ENCODE measurements around the gene C4orf50. TPM values are rescaled to one million over a fixed set of nuclear protein-coding genes. Genes with fewer than 3 reads are reported as not detected.

Gene C4orf50
- total RNA-seq, 4 donors from 2014 or later, result 0.21 to 0.30 TPM; not detected in 2

DNA sequence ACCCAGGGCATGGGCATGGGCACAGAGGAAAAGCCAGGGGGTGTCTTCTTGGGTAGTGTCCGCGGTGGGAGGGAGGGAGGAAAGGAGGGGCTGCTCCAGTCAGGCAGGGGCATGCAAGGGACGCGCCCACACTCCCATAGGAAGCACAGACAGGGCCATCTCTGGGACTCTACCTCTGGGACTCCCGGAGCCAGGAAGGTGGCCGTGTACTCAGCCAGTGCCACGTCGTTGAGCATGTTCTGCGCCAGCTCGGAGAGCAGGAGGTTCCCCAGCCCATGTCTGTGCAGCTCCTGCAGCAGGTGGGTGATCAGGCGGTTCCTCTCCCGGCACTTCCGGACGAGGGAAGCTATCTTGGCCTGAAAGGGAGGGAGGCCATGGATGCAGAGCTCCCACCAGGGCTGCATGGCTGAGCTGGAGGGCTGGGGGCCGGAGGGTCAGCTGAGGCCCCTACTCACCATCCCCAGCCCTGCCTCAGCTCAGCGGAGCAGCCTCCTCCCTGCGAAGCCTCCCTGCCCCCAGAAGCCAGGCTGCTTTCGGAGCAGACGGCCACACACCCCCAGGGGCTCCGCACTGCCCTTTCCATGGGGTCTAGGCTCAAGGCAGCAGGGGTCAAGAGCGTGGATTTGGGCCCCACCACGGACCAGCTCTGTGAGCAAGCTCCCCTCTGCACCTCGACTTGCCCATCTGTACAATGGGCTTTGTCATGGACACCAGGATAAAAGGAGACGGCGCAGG is 44.6 kb downstream of the C4orf50 start:
- TF ChIP-seq, protein P1, sequence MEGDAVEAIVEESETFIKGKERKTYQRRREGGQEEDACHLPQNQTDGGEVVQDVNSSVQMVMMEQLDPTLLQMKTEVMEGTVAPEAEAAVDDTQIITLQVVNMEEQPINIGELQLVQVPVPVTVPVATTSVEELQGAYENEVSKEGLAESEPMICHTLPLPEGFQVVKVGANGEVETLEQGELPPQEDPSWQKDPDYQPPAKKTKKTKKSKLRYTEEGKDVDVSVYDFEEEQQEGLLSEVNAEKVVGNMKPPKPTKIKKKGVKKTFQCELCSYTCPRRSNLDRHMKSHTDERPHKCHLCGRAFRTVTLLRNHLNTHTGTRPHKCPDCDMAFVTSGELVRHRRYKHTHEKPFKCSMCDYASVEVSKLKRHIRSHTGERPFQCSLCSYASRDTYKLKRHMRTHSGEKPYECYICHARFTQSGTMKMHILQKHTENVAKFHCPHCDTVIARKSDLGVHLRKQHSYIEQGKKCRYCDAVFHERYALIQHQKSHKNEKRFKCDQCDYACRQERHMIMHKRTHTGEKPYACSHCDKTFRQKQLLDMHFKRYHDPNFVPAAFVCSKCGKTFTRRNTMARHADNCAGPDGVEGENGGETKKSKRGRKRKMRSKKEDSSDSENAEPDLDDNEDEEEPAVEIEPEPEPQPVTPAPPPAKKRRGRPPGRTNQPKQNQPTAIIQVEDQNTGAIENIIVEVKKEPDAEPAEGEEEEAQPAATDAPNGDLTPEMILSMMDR (IDR thresholded peaks at IDR 0.05), result no peak
- TF ChIP-seq EP300 (IDR thresholded peaks at IDR 0.05), result no peak
- TF ChIP-seq POLR2A (IDR thresholded peaks at IDR 0.05), result no peak
- DNase-seq (ENCODE audit: low spot score in 2 of 2), result no peak
- Histone ChIP-seq H3K27me3 (peaks cover 0 to 4% of the 10 kb centered on the region in 2 donors), H3K9me3 (no peaks in the 10 kb centered on the region), H3K36me3 (no peaks in the 10 kb centered on the region), H3K4me1 (no peaks in the 10 kb centered on the region), H3K4me3 (no peak overlapping the region), H3K27ac (no peak overlapping the region)
- WGBS, 2 donors, result 76 to 88% methylated on average over 19 to 25 of the region's 25 CpGs

DNA sequence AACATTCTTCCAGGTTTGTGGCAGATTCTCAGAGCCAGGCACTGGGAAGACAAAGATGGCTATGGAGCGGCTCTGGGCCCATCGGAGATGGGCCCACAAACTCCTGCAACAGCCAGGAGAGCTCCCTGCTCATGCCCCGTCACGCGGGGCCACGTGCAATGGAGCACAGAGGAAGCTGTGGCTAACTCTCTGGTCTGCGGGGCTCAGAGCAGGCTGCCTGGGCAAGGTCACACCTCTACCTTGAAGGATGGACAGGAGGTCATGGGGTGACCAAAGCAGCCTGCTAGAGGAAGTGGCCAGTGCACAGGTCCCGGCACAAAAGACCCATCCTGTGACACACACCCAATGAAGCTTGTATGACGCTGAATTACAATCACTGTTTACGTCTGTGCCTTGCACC is 45.2 kb downstream of the C4orf50 start:
- 73 to 75% methylated on average over 10 of the region's 10 CpGs for WGBS, 2 donors

DNA sequence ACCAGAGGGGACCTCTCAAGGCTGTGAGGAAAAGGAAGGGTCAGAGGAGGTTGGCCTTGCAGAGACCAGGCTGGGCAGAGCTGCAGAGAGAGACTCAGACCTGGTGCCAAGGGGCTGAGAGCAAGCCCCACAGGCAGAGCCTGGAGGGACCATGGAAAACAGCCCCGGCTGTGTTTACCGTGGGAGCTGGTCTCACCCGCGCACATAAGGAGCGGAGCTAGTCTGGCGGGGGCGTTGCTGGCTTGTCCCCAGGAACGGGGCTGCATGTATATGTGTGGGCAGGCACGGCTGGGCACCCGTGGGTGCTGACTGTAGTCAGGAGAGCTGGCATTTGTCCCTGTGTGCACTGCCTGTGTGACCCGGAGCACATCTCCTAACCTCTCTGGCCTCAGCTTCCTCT is 45.7 kb downstream of the C4orf50 start:
- WGBS, 2 donors, result 60 to 69% methylated on average over 2 to 11 of the region's 11 CpGs
- Histone ChIP-seq H3K27ac (no peak overlapping the region), H3K9me3 (no peaks in the 10 kb centered on the region), H3K4me1 (no peaks in the 10 kb centered on the region), H3K36me3 (no peaks in the 10 kb centered on the region), H3K27me3 (peaks cover 0 to 4% of the 10 kb centered on the region in 2 donors), H3K4me3 (no peak overlapping the region)
- TF ChIP-seq POLR2A (IDR thresholded peaks at IDR 0.05) (no peak), EP300 (IDR thresholded peaks at IDR 0.05) (no peak)
- TF ChIP-seq, protein P1 (IDR thresholded peaks at IDR 0.05), result no peak
- DNase-seq (ENCODE audit: low spot score in 2 of 2), result no peak

More for the DNA sequence above, 45.2 kb downstream of the C4orf50 start:
- peaks cover 0 to 4% of the 10 kb centered on the region in 2 donors for H3K27me3 ChIP-seq
- H3K36me3 ChIP-seq, result no peaks in the 10 kb centered on the region
- no peak for DNase-seq (ENCODE audit: low spot score in 2 of 2)
- no peak overlapping the region for H3K4me3 ChIP-seq
- no peak overlapping the region for H3K27ac ChIP-seq
- no peaks in the 10 kb centered on the region for H3K9me3 ChIP-seq
- no peak for TF ChIP-seq POLR2A (IDR thresholded peaks at IDR 0.05)
- no peak for TF ChIP-seq EP300 (IDR thresholded peaks at IDR 0.05)
- TF ChIP-seq, protein P1 (IDR thresholded peaks at IDR 0.05), result no peak
- H3K4me1 ChIP-seq, result no peaks in the 10 kb centered on the region

DNA sequence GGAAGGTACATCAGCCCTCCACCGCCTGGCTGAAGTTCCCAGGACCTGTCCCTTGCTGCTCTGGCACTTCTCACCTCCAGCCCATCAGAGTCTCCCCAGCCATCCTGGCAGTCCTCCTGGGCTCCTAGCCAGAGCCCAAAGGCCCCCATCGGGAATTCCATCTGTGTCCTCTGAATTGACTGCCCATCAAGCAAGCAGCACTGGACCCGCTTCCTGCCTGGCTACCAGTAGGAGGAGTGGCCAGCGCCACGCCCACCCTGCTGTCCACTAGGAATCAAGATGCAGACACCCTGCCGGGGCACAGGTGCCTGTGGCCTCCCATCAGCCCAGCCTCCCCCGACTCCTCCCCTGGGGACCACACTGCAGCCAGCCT is 47.2 kb downstream of the C4orf50 start:
- H3K27ac ChIP-seq, result no peak overlapping the region
- H3K36me3 ChIP-seq, result no peaks in the 10 kb centered on the region
- H3K9me3 ChIP-seq, result no peaks in the 10 kb centered on the region
- no peaks in the 10 kb centered on the region for H3K4me1 ChIP-seq
- no peak overlapping the region for H3K4me3 ChIP-seq
- peaks cover 0 to 4% of the 10 kb centered on the region in 2 donors for H3K27me3 ChIP-seq
- TF ChIP-seq, protein P1 (IDR thresholded peaks at IDR 0.05), result no peak
- TF ChIP-seq POLR2A (IDR thresholded peaks at IDR 0.05), result no peak
- no peak for TF ChIP-seq EP300 (IDR thresholded peaks at IDR 0.05)
- no peak for DNase-seq (ENCODE audit: low spot score in 2 of 2)
- 60 to 67% methylated on average over 6 to 7 of the region's 7 CpGs for WGBS, 2 donors

DNA sequence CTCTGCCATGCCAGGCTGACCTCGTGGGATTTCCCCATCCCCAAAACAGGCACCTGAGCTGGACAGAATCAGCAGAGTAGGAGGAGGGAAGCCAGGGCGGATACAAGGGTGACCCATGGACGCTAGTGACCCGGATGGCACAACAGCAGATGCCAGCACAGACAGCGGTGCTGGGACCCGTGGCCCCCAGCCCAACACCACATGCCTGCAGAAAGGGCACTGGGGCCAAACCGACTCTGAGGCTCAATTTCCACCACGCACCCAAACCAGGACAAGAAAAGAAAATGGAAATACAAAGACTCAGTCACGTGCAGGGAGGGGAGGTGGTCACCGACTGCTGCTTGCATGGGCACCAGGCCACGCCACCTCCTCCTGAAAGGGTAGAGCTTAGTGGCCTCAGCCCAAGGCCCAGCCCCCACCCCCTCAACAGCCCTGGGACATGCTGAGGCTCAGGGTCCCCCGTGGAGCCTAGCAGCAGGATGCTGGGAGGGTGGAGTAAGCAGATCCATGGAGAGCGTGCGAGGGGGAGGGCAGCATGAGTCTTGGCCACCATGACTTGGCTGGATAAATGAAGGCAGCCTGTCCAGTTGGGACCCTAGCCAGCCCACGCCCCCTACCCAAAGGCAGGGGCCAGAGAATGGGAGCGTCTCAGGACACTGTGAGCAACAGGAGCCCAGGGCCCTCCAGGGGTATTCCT is 47.7 kb downstream of the C4orf50 start:
- TF ChIP-seq, protein P1 (IDR thresholded peaks at IDR 0.05), result no peak
- TF ChIP-seq EP300 (IDR thresholded peaks at IDR 0.05) (no peak), POLR2A (IDR thresholded peaks at IDR 0.05) (no peak)
- H3K9me3 ChIP-seq, result no peaks in the 10 kb centered on the region
- no peak for DNase-seq (ENCODE audit: low spot score in 2 of 2)
- peaks cover 0 to 4% of the 10 kb centered on the region in 2 donors for H3K27me3 ChIP-seq
- no peak overlapping the region for H3K27ac ChIP-seq
- H3K36me3 ChIP-seq, result no peaks in the 10 kb centered on the region
- 71 to 76% methylated on average over 13 of the region's 16 CpGs for WGBS, 2 donors
- no peaks in the 10 kb centered on the region for H3K4me1 ChIP-seq
- no peak overlapping the region for H3K4me3 ChIP-seq

Measured in tibial nerve (tissue), 4 donors.